Transverse colon (tissue), 4 donors: Measurements from ENCODE around the gene ECI1. TPM values are rescaled to one million over a fixed set of nuclear protein-coding genes. Genes with fewer than 3 reads are reported as not detected.

Experiments
- DNase-seq: peaks from one replicate; pipeline ENCODE4 v3.0.0-alpha.2; 2019
- H3K27ac ChIP-seq, 4 donors: fragments of 200-600 bp; sonication (generic); 2 replicates each; pipeline ENCODE4 v1.5.1; 2016 to 2018; ENCODE audit warnings: inconsistent platforms in 4 of 4
- H3K27me3 ChIP-seq: fragments of 200-600 bp; sonication (generic); 2 replicates; pipeline ENCODE4 v1.5.1; 2017; ENCODE audit warnings: inconsistent platforms
- H3K36me3 ChIP-seq, 4 donors: fragments of 200-600 bp; sonication (generic); 2 replicates each; pipeline ENCODE4 v1.5.1; 2017 to 2019; ENCODE audit warnings: inconsistent platforms in 4 of 4
- H3K4me1 ChIP-seq, 4 donors: fragments of 200-600 bp; sonication (generic); 2 replicates each; pipeline ENCODE4 v1.5.1; 2017 to 2020; ENCODE audit warnings: inconsistent platforms in 4 of 4
- H3K4me3 ChIP-seq, 4 donors: fragments of 200-600 bp; sonication (generic); 1 replicate in 1 of 4; 2 replicates in 3 of 4; pipeline versions ENCODE4 v1.5.1 to v1.6.1; 2017 to 2019; ENCODE audit warnings: inconsistent platforms in 4 of 4
- H3K9me3 ChIP-seq, 2 donors: fragments of 200-600 bp; sonication (generic); 2 replicates each; pipeline ENCODE4 v1.5.1; 2017 to 2019; ENCODE audit warnings: inconsistent platforms in 2 of 2
- EP300 ChIP-seq: sonication (generic); formaldehyde crosslinking; IDR thresholded peaks from one replicate; pipeline ENCODE4 v1.6.1; 2017; ENCODE audit warnings: antibody characterized with exemption, low read depth
- POLR2A ChIP-seq: fragments of 450-650 bp; IDR thresholded peaks from one replicate; pipeline ENCODE4 v1.6.1; 2016; ENCODE audit warnings: antibody characterized with exemption, mild to moderate bottlenecking, moderate library complexity
- POLR2AphosphoS5 ChIP-seq, 3 donors: sonication (generic); formaldehyde crosslinking; IDR thresholded peaks; one replicate each; pipeline ENCODE4 v1.6.1; 2016; ENCODE audit warnings: antibody characterized with exemption in 3 of 3
- WGBS, 2 donors: methylation state at CpG; one replicate each; pipeline ENCODE4 v1.1.5; 2018; ENCODE audit warnings: low coverage in 1 of 2; 5-methylcytosine and 5-hydroxymethylcytosine counted together
- in situ Hi-C, 4 donors: fragments of 200-750 bp; cut with MboI; loops; one replicate each; pipeline versions ENCODE4 v1.15.0 to v1.15.1; 2017; ENCODE audit warnings: low sequenced_read_pairs in 3 of 4, low pct_ligation_motif_present in 1 of 4, low pct_unique_long_range_greater_than_20kb in 1 of 4
- intact Hi-C: fragments of 100-400 bp; cut with DNase I; formaldehyde crosslinking; loops from one replicate; pipeline ENCODE4 v1.15.1; 2023; ENCODE audit warnings: low total_unique reads
- total RNA-seq, 4 donors: library from RNA; depleted of rRNA; stranded (reverse); fragments of >200 nt; gene quantifications; one replicate each; pipeline ENCODE4 v1.1.0, GENCODE V29; 2016
- TF ChIP-seq, protein P1 (sequence below), 5 experiments: fragments of 200-600 bp in 3 of 5; fragments of 450-650 bp in 2 of 5; sonication (generic) in 3 of 5; IDR thresholded peaks; 1 replicate in 2 of 5; 2 replicates in 3 of 5; pipeline ENCODE4 v1.5.1; 2016 to 2017; ENCODE audit warnings: antibody characterized with exemption in 5 of 5, inconsistent platforms in 3 of 5, mild to moderate bottlenecking in 2 of 5, moderate library complexity in 1 of 5

The ECI1 gene
- total RNA-seq, 4 donors from 2014 or later: 24.5 to 218 (median 100) TPM

DNA sequence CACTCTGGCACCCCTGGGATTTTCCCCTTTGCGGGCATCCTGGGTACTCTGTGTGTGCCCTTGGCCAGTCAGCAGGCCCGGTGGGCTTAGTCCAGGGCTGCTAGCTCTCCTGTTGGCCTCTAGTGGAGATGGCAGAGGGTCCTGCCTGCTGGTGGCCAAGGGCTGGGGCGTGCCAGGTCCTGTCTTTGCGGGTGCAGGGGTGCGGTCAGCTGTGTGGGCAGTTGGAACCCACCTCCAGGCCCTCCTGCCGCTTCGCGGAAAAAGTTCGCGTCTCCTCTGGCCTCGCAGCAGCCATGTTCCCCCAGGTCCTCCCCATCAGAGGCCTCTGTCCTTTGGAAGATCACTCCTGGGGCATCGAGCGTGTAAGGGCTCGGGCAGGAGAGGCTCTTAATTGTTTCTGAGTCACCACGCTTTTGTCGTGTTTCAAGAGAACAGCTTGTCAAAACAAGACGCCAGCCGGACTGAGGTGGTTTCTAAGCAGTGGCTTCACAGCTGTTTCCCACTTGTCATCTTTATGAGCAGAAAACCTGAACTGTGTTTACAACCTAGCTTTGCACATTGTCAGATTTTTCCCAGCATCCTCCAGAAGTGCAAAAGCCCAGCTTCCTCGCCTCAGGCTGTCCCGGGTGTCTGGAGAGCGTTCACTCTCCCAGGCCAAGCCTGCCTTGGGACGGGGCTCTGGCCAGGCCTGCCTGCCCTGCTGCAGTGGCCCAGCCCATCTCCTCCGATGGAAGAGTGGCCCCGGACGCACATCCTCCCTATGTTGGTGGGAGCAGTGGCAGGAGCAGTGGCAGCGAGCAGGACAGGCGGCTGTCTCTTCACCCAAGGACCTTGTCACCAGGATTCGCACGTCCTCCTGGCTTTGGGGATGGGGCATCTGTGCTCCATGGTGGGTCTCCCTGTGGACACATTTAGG lies 20.1 kb downstream of the ECI1 start:
- no peak overlapping the region for H3K27ac ChIP-seq
- peaks cover 4 to 20% (median 6%) of the 10 kb centered on the region in 4 donors for H3K4me1 ChIP-seq
- peaks cover 12% of the 10 kb centered on the region for H3K27me3 ChIP-seq
- intact Hi-C loops (loop anchor here (1.0 to 10.0 kb wide), 2 partner anchors 37 to 226 kb away; partner anchors contain the start of genes RNPS1 and ZNF598), in situ Hi-C loops (no loop called here)
- TF ChIP-seq POLR2AphosphoS5 (IDR thresholded peaks at IDR 0.05) (no peak), EP300 (no peak)
- no peak overlapping the region for H3K4me3 ChIP-seq
- no peak for DNase-seq
- H3K36me3 ChIP-seq: peaks cover 0 to 59% (median 18%) of the 10 kb centered on the region in 4 donors
- H3K9me3 ChIP-seq: no peaks in the 10 kb centered on the region
- WGBS, 2 donors: 73 to 83% methylated on average over 8 to 27 of the region's 29 CpGs

DNA sequence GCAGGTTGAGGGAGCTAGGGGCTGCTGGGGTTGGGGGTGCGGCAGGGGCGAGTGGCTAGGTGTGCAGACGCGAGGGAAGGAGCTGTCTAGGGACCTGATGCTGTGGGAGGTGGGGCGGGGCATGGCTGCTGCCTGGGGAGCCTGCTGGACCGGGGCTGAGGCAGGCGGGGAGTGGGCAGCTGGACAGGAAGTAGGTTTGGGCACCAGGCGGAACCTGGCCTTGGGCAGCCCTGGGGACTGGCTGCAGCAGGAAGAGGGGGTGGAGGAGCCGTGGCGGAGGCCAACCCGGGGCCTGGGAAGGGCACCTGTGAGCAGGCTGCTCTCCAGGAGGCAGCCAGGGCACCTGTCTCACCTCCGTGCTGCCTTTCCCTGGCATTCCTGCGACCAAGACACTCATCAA lies 21.0 kb downstream of the ECI1 start:
- in situ Hi-C loops: no loop called here
- H3K27ac ChIP-seq: no peak overlapping the region
- no peak overlapping the region for H3K4me3 ChIP-seq
- peaks cover 0 to 57% (median 17%) of the 10 kb centered on the region in 4 donors for H3K36me3 ChIP-seq
- peaks cover 3% of the 10 kb centered on the region for H3K27me3 ChIP-seq
- H3K9me3 ChIP-seq: no peaks in the 10 kb centered on the region
- TF ChIP-seq EP300 (no peak), POLR2A (no peak), POLR2AphosphoS5 (IDR thresholded peaks at IDR 0.05) (no peak)
- TF ChIP-seq, protein P1, sequence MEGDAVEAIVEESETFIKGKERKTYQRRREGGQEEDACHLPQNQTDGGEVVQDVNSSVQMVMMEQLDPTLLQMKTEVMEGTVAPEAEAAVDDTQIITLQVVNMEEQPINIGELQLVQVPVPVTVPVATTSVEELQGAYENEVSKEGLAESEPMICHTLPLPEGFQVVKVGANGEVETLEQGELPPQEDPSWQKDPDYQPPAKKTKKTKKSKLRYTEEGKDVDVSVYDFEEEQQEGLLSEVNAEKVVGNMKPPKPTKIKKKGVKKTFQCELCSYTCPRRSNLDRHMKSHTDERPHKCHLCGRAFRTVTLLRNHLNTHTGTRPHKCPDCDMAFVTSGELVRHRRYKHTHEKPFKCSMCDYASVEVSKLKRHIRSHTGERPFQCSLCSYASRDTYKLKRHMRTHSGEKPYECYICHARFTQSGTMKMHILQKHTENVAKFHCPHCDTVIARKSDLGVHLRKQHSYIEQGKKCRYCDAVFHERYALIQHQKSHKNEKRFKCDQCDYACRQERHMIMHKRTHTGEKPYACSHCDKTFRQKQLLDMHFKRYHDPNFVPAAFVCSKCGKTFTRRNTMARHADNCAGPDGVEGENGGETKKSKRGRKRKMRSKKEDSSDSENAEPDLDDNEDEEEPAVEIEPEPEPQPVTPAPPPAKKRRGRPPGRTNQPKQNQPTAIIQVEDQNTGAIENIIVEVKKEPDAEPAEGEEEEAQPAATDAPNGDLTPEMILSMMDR (IDR thresholded peaks at IDR 0.05): no peak
- 92% methylated on average over 13 of the region's 13 CpGs; no CpG with 5 or more reads in 1 of the 2 donors for WGBS, 2 donors
- H3K4me1 ChIP-seq: peaks cover 3 to 19% (median 8%) of the 10 kb centered on the region in 4 donors
- DNase-seq: no peak
- intact Hi-C loops: loop anchor here (10.0 kb wide), 1 partner anchor 226 kb away; the partner anchor contains the start of gene ZNF598

DNA sequence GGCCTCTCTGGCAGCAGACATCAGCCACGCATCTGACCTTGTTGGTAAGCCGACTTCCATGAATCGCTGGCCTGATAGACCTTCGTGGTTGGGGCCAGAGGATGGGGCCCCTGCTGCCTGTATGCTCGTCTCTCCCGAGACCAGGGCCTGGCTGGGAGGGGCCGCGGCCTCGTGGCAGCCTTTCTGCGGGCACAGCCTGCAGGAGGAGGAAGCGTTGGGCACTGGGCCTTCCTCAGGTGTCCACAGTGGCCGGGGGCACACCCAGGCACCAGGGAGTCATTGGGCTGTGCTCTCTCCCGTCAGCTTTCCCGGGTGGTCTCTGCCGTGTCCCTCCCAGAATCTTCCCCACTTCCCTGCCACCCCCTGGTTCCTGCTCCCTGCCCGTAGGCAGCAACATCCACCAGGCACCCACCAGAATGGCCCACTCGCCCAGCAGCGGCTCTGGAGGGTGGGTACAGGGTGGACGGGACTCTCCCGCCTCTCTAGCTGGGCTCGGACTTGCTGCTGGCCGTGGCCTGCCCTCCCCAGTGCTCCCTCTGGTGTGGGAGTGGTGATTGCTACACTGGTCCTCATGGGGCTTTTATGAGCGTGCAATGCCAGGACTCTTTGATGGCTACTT lies 21.6 kb downstream of the ECI1 start:
- Histone ChIP-seq H3K9me3 (no peaks in the 10 kb centered on the region), H3K27me3 (no peaks in the 10 kb centered on the region), H3K4me1 (peaks cover 3 to 23% (median 14%) of the 10 kb centered on the region in 4 donors), H3K36me3 (peaks cover 0 to 53% (median 14%) of the 10 kb centered on the region in 4 donors), H3K4me3 (no peak overlapping the region), H3K27ac (no peak overlapping the region)
- intact Hi-C loops (loop anchor here (10.0 kb wide), 1 partner anchor 225 kb away; the partner anchor contains the start of gene ZNF598), in situ Hi-C loops (no loop called here)
- WGBS, 2 donors: 93% methylated on average over 23 of the region's 23 CpGs; no CpG with 5 or more reads in 1 of the 2 donors
- no peak for DNase-seq
- TF ChIP-seq EP300 (no peak), POLR2AphosphoS5 (IDR thresholded peaks at IDR 0.05) (no peak), POLR2A (no peak)
- TF ChIP-seq, protein P1 (IDR thresholded peaks at IDR 0.05): no peak

DNA sequence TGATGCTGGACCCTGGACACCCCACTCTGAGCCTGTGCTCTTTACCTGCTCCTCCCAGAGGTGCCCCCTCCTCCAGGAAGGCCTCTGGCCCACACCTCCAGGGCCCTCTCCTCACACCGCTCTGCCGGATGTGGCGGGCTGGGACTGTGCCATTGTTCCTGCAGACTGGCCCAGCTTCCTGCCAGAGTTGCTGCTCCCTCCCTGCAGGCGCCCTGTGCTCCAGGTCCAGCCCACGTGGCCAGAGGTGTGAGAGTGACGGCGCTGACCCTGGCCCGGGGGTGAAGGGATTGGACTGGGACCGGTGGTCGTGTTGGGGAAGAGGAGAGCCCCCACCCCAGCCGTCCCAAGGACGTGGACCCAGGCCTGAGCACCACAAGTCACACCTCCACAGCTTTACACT lies 22.3 kb downstream of the ECI1 start:
- H3K27ac ChIP-seq: no peak overlapping the region
- H3K4me1 ChIP-seq: peaks cover 8 to 30% (median 20%) of the 10 kb centered on the region in 4 donors
- in situ Hi-C loops: no loop called here
- peaks cover 0 to 46% (median 14%) of the 10 kb centered on the region in 4 donors for H3K36me3 ChIP-seq
- H3K27me3 ChIP-seq: no peaks in the 10 kb centered on the region
- DNase-seq: no peak
- no peaks in the 10 kb centered on the region for H3K9me3 ChIP-seq
- TF ChIP-seq POLR2A (no peak), POLR2AphosphoS5 (IDR thresholded peaks at IDR 0.05) (no peak), EP300 (no peak)
- TF ChIP-seq, protein P1 (IDR thresholded peaks at IDR 0.05): no peak
- intact Hi-C loops: no loop called here
- no peak overlapping the region for H3K4me3 ChIP-seq
- 93% methylated on average over 12 of the region's 12 CpGs; no CpG with 5 or more reads in 1 of the 2 donors for WGBS, 2 donors
